HUES6 (cell line): Measurements from ENCODE around the gene CBY1.

Experiments
- H3K27ac ChIP-seq: 2 replicates; pipeline ENCODE4 v1.7.0; 2013; ENCODE audit warnings: low read depth, mild to moderate bottlenecking, low read length, inconsistent platforms
- H3K27me3 ChIP-seq: 2 replicates; pipeline ENCODE4 v1.6.1; 2013; ENCODE audit warnings: low read length; ENCODE audit not compliant: control insufficient read depth, insufficient read depth
- H3K36me3 ChIP-seq: 2 replicates; pipeline ENCODE4 v1.6.1; 2013; ENCODE audit warnings: low read length; ENCODE audit not compliant: control insufficient read depth, insufficient read depth
- H3K4me1 ChIP-seq: 2 replicates; pipeline ENCODE4 v1.6.1; 2013; ENCODE audit warnings: low read length; ENCODE audit not compliant: control insufficient read depth, insufficient read depth
- H3K4me3 ChIP-seq: 2 replicates; pipeline ENCODE4 v1.5.1; 2013; ENCODE audit warnings: low read depth, low read length
- H3K9ac ChIP-seq: one replicate; pipeline ENCODE4 v1.6.1; 2013; ENCODE audit warnings: mild to moderate bottlenecking, low read length
- H3K9me3 ChIP-seq: 2 replicates; pipeline ENCODE4 v1.6.1; 2013; ENCODE audit warnings: low read depth, low read length; ENCODE audit not compliant: control insufficient read depth, insufficient read depth

The CBY1 gene

GRCh38 chr22:38649841-38650522 is 6.5 kb upstream of the CBY1 start:
- Histone ChIP-seq H3K4me3 (no peak overlapping the region), H3K9ac (no peak overlapping the region), H3K27ac (no peak overlapping the region), H3K4me1 (no peaks in the 10 kb centered on the region), H3K9me3 (no peaks in the 10 kb centered on the region; the same call in 1 of the 2 replicates), H3K27me3 (no peaks in the 10 kb centered on the region), H3K36me3 (peaks cover 3% of the 10 kb centered on the region; the same call in 1 of the 2 replicates)

DNA sequence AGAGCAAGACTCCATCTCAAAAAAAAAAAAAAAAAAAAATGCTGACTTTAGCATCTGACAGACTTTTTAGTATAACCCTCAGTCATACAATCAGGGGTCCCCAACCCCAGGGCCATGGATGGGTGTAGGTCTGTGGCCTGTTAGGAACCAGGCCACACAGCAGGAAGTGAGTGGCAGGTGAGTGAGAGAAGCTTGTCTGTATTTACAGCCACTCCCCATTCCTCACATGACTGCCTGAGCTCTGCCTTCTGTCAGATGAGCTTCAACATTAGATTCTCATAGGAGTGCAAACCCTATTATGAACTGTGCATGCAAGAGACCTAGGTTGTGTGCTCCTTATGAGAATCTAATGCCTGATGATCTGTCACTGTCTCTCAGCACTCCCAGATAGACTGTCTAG is 3.6 kb upstream of the CBY1 start:
- Histone ChIP-seq H3K4me1 (peaks cover 4% of the 10 kb centered on the region), H3K27me3 (no peaks in the 10 kb centered on the region), H3K36me3 (peaks cover 3% of the 10 kb centered on the region; the same call in 1 of the 2 replicates), H3K9ac (no peak overlapping the region), H3K27ac (no peak overlapping the region), H3K9me3 (no peaks in the 10 kb centered on the region; the same call in 1 of the 2 replicates), H3K4me3 (no peak overlapping the region)

DNA sequence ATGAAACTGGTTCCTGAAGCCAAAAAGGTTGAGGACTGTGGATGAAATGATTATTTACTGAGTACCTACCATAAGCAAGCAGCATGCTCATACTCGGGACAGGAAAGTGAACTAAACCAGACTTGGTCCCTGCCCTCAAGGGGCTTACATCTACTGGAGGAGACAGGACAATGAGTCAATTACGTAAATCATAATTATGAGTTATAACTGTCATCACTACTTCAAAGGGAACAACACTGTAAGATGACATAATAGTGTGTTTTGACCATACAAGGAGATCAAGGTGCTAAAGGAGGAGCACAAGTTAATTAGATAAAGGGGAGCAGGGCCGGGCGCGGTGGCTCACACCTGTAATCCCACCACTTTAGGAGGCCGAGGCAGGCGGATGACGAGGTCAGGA is 2.7 kb upstream of the CBY1 start:
- Histone ChIP-seq H3K9ac (no peak overlapping the region), H3K27me3 (no peaks in the 10 kb centered on the region), H3K4me1 (peaks cover 4% of the 10 kb centered on the region), H3K27ac (no peak overlapping the region), H3K4me3 (no peak overlapping the region), H3K36me3 (peaks cover 3% of the 10 kb centered on the region; the same call in 1 of the 2 replicates), H3K9me3 (no peaks in the 10 kb centered on the region; the same call in 1 of the 2 replicates)

GRCh38 chr22:38655519-38656255 is 751 bp upstream of the CBY1 start:
- H3K4me1 ChIP-seq = peaks cover 4% of the 10 kb centered on the region
- H3K9ac ChIP-seq = peak overlapping the region; percentile 99
- peak overlapping the region; percentile 100 for H3K27ac ChIP-seq
- H3K27me3 ChIP-seq = no peaks in the 10 kb centered on the region
- H3K9me3 ChIP-seq = no peaks in the 10 kb centered on the region; the same call in 1 of the 2 replicates
- H3K36me3 ChIP-seq = peaks cover 2% of the 10 kb centered on the region; the same call in 1 of the 2 replicates
- peak overlapping the region; percentile 89 for H3K4me3 ChIP-seq

DNA sequence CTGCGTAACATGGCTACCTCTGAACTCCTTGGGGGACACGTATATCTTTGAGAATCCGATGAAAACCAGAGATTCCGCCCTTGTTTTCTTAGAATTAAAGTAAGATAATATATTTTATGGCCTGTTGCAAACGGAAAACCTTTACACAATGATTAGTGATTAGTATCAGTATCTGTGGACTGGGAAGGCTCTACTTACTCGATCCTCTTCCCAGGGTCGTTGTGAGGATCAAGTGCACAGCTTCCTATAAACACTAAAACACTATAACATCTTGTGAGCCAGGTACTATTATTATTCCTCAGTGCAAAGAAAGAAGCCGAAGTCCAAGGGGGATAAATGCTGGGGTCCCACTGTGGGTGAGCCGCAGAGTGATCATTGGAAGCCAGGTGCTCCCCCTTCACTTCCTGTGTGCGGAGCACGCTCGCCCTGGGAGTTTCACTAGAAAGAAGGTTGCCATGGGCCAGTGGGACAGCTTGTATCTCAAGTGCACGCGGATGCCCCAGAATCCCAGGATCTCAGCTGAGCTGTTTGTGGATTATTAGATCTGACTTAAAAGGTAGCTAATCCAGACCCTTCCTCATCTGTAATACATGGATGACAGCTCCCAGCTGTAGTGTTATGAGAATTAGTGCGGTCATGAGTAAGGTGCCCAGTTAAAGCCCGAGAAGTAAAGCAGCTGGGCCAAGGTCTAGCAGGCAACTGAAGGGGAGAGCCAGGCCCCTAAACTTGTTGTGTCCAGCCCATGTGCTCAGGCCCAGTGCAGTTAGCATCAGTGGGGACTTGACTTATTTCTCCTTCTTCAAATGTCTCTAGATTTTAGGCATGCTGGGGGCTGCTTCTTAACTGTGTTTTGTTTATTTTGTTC is 839 bp downstream of the CBY1 start:
- Histone ChIP-seq H3K27ac (no peak overlapping the region; the same call in 1 of the 2 replicates), H3K4me1 (peaks cover 4% of the 10 kb centered on the region), H3K27me3 (no peaks in the 10 kb centered on the region), H3K9ac (peak overlapping the region; percentile 99), H3K9me3 (no peaks in the 10 kb centered on the region; the same call in 1 of the 2 replicates), H3K4me3 (peak overlapping the region; percentile 89), H3K36me3 (no peaks in the 10 kb centered on the region)

DNA sequence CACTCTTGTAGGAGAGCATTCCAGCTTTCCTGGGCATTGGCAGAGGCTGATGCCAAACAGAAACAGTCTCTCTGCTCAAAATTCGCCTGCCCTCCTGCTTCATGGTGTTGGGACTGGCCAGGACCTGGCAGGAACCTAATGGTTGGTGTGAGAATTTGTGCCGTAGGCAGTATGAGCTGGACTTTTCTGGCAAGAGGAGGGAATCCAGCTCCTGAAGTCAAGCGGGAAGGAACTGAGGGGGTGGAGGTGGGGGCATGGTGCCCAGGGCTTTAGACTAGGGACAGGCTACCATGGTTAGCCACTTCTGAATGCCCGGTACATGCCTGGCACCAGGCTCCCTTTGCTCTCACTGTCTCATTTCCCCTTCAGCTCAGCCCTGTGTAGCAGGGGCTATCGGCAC is 18.4 kb downstream of the CBY1 start:
- Histone ChIP-seq H3K27ac (no peak overlapping the region), H3K4me3 (no peak overlapping the region), H3K27me3 (no peaks in the 10 kb centered on the region), H3K9ac (no peak overlapping the region), H3K36me3 (peaks cover 23% of the 10 kb centered on the region), H3K9me3 (no peaks in the 10 kb centered on the region), H3K4me1 (no peaks in the 10 kb centered on the region)

DNA sequence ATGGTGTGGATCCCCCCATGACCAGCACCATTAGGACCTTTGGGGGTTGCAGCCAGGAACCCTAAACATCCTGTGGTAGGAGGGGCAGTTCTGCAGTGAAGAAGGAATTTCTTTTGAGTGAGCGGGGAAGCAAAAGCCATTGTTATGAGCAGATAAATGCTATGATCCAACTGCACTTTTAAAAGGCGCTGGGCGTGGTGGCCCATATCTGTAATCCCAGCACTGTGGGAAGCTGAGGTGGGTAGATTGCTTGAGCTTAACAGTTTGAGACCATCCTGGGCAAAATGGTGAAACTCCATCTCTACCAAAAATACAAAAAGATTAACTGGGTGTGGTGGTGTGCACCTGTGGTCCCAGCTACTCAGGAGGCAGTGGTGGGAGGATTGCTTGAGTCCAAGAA is 19.4 kb downstream of the CBY1 start:
- Histone ChIP-seq H3K27me3 (no peaks in the 10 kb centered on the region), H3K9ac (no peak overlapping the region), H3K4me1 (no peaks in the 10 kb centered on the region), H3K36me3 (peaks cover 20% of the 10 kb centered on the region), H3K4me3 (no peak overlapping the region), H3K9me3 (no peaks in the 10 kb centered on the region), H3K27ac (no peak overlapping the region)

- Histone ChIP-seq H3K27me3 (no peaks in the 10 kb centered on the region), H3K27ac (peak within 1 kb of the TSS; percentile 86), H3K9ac (peak within 1 kb of the TSS; percentile 95), H3K9me3 (peaks cover 6% of the 10 kb centered on the region), H3K4me1 (0 out of 2 replicates have a peak, but pooled peaks cover 4% of the 10 kb centered on the region), H3K36me3 (peaks cover 37% of the 10 kb centered on the region), H3K4me3 (peak within 1 kb of the TSS; percentile 98)
Observed at GRCh38 chr22:38681582-38682335, 25.3 kb downstream of the CBY1 start, which contains the start of gene TOMM22. TOMM22 (plus strand) TSS chr22:38681957; CDS start chr22:38681979, 22 bp downstream.

GRCh38 chr22:38684895-38685294 is 28.5 kb downstream of the CBY1 start:
- Histone ChIP-seq H3K9ac (no peak overlapping the region), H3K4me1 (0 out of 2 replicates have a peak, but pooled peaks cover 4% of the 10 kb centered on the region), H3K27me3 (no peaks in the 10 kb centered on the region), H3K36me3 (peaks cover 65% of the 10 kb centered on the region), H3K9me3 (peaks cover 6% of the 10 kb centered on the region), H3K4me3 (no peak overlapping the region), H3K27ac (no peak overlapping the region)

- no peak overlapping the region for H3K9ac ChIP-seq
- no peak overlapping the region for H3K4me3 ChIP-seq
- 0 out of 2 replicates have a peak, but pooled peaks cover 4% of the 10 kb centered on the region for H3K4me1 ChIP-seq
- H3K27ac ChIP-seq = no peak overlapping the region
- peaks cover 6% of the 10 kb centered on the region for H3K9me3 ChIP-seq
- H3K27me3 ChIP-seq = no peaks in the 10 kb centered on the region
- H3K36me3 ChIP-seq = peaks cover 68% of the 10 kb centered on the region
Observed at GRCh38 chr22:38685761-38686160, 29.3 kb downstream of the CBY1 start.
